Activated CD4-positive, alpha-beta T cell treated with anti-CD3 and anti-CD28 coated beads for 36 hours (primary cell): ENCODE results near the gene TCF25. TPM values are rescaled to one million over a fixed set of nuclear protein-coding genes. Genes with fewer than 3 reads are reported as not detected.

Experiments
- ATAC-seq: fragments of 200-7000 bp; cut with Tn5 transposase; one replicate; pipeline ENCODE4 v1.10.0; 2021; ENCODE audit warnings: mild to moderate bottlenecking, moderate library complexity
- CTCF ChIA-PET: fragments of 350-600 bp; sonication (Branson Sonifier 250); formaldehyde crosslinking; loops from one replicate; lab custom pipeline; 2021; ENCODE audit warnings: antibody characterized with exemption; lab: Charles Lee
- POLR2A ChIA-PET: fragments of 350-600 bp; sonication (Branson Sonifier 250); formaldehyde crosslinking; loops from one replicate; lab custom pipeline; 2021; ENCODE audit warnings: antibody characterized with exemption, inconsistent platforms; lab: Charles Lee
- DNase-seq: peaks from one replicate; pipeline ENCODE4 v3.0.0-alpha.2; 2020
- H3K27ac Mint-ChIP-seq: one replicate; pipeline ENCODE4 v1.8.0; 2021; ENCODE audit warnings: mixed read lengths
- H3K27me3 Mint-ChIP-seq: one replicate; pipeline ENCODE4 v1.8.0; 2021; ENCODE audit warnings: mixed read lengths
- H3K36me3 Mint-ChIP-seq: one replicate; pipeline ENCODE4 v1.8.0; 2021; ENCODE audit warnings: low read depth, mixed read lengths
- H3K4me1 Mint-ChIP-seq: one replicate; pipeline ENCODE4 v1.8.0; 2021; ENCODE audit warnings: mixed read lengths
- H3K4me3 Mint-ChIP-seq: one replicate; pipeline ENCODE4 v1.8.0; 2021; ENCODE audit warnings: mild to moderate bottlenecking, moderate library complexity, mixed read lengths
- H3K9me3 Mint-ChIP-seq: one replicate; pipeline ENCODE4 v1.8.0; 2021; ENCODE audit warnings: low read depth, mixed read lengths
- intact Hi-C, 2 experiments: fragments of 100-400 bp; cut with DNase I in 1 of 2; cut with micrococcal nuclease in 1 of 2; formaldehyde crosslinking; loops; one replicate each; pipeline versions ENCODE4 v1.14.2 to v1.15.1; 2022 to 2024; cut with DNase I, micrococcal nuclease
- total RNA-seq, 2 experiments: library from RNA; stranded (reverse); gene quantifications; one replicate each; pipeline ENCODE4 v1.2.3, GENCODE V29; 2021

TCF25 gene
- total RNA-seq, 2 experiments from 2014 or later = 122 to 133 TPM

DNA sequence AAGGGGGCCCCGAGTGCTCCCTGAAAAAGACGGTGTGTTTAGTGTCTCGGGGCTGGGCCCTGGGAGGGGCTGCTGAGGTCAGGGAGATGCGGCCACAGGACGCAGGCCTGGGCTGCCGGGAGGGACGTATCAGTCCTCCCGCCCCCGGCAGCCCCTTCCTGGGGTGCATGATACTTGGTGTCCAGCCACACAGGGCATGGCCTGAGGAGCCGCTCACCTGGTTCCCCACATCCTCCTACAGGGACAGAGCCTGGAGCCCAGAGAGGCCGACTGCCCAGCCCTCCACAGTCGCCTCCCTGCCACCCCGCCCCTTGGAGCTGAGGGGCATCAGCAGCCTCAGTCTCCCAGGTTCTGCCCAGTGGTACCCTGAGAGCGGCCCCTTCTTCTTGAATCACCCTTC is 63.1 kb downstream of the TCF25 start:
- no peaks in the 10 kb centered on the region for H3K27me3 Mint-ChIP-seq
- no peak overlapping the region for H3K4me3 Mint-ChIP-seq
- H3K9me3 Mint-ChIP-seq = no peaks in the 10 kb centered on the region
- H3K27ac Mint-ChIP-seq = no peak overlapping the region
- ChIA-PET POLR2A (no interaction called here), CTCF (no interaction called here)
- no peaks in the 10 kb centered on the region for H3K4me1 Mint-ChIP-seq
- ATAC-seq (no peak), DNase-seq (no peak)
- no peaks in the 10 kb centered on the region for H3K36me3 Mint-ChIP-seq
- intact Hi-C loops = no loop called here

DNA sequence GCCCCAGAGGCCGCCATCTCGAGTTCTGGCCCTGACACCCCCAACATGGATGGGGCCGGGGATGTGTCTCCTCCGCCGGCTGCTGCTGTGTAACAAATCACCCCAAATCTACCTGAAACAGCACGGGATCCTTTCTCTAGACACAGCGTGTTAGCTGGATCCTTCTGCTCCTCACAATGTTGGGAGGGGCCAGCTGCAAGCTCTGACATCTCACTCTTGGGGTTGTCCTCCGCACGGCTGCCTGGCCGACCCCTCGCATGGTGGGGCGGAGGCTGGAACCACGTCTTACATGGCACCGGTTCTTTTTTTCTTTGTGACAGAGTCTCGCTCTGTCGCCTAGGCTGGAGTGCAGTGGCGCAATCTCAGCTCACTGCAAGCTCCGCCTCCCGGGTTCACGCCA is 63.6 kb downstream of the TCF25 start:
- CTCF ChIA-PET = no interaction called here
- Mint-ChIP-seq H3K27ac (no peak overlapping the region), H3K27me3 (no peaks in the 10 kb centered on the region), H3K36me3 (no peaks in the 10 kb centered on the region), H3K4me1 (no peaks in the 10 kb centered on the region), H3K4me3 (no peak overlapping the region), H3K9me3 (no peaks in the 10 kb centered on the region)
- ATAC-seq (no peak), DNase-seq (no peak)
- POLR2A ChIA-PET = no interaction called here
- intact Hi-C loops = no loop called here

DNA sequence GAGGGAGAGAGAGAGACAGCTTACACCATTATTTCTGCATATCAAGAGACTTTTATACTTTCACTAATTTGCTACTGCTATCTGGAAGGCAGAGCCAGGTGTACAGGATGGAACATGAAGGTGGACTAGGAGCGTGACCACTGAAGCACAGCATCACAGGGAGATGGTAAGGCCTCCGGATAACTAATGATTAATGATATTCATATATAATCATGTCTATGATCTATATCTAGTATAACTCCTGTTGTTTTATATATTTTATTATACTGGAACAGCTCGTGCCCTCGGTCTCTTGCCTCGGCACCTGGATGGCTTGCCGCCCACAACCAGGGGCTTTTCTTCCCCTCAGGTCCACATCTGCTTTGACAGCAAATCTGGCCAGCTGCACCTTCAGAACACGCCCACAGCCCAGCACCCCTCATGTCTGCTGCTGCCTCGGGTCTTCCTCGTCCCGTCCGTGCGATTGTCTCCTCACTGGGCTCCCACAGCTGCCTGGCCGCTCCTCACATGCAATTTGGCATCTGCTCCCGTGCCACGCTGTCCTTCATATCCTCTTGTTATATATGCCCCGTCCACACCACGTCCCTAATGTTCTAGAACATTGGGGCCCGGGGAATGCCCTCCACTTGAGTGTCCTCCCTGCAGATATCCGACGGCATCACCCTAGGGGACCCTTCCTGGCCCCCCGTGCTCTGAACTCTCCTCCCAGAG is 64.9 kb downstream of the TCF25 start:
- H3K27me3 Mint-ChIP-seq = no peaks in the 10 kb centered on the region
- ChIA-PET POLR2A (no interaction called here), CTCF (interaction anchor here (1.2 kb wide), 1 partner anchor 28 kb away, joined by 3 read pairs; no protein-coding TSS in a partner anchor)
- no peaks in the 10 kb centered on the region for H3K9me3 Mint-ChIP-seq
- H3K27ac Mint-ChIP-seq = no peak overlapping the region
- no peak for DNase-seq
- H3K36me3 Mint-ChIP-seq = no peaks in the 10 kb centered on the region
- ATAC-seq = no peak
- H3K4me1 Mint-ChIP-seq = no peaks in the 10 kb centered on the region
- intact Hi-C loops = no loop called here
- H3K4me3 Mint-ChIP-seq = no peak overlapping the region

DNA sequence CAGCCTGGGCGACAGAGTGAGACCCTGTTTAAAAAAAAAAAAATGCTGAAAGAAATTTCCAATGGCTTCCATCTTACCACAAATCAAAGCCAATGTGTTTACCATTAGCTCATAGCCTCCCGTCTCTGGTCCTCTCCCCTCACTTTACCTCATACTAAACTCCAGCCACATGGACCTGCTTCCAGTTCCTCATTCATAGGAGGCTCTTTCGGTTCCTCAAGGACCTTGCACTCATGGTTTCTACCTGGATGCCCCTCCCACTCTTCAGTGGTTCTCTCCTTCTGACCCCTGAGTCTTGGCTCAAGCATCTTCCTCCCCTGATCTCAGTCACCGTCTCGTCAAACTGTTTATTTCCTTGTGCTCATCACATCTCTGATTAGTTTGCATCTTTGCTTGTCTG is 71.4 kb downstream of the TCF25 start:
- no peaks in the 10 kb centered on the region for H3K36me3 Mint-ChIP-seq
- no peak overlapping the region for H3K27ac Mint-ChIP-seq
- H3K9me3 Mint-ChIP-seq = no peaks in the 10 kb centered on the region
- DNase-seq = no peak
- no peaks in the 10 kb centered on the region for H3K4me1 Mint-ChIP-seq
- H3K27me3 Mint-ChIP-seq = peaks cover 20% of the 10 kb centered on the region
- ChIA-PET POLR2A (no interaction called here), CTCF (no interaction called here)
- no peak for ATAC-seq
- no peak overlapping the region for H3K4me3 Mint-ChIP-seq
- intact Hi-C loops = no loop called here

DNA sequence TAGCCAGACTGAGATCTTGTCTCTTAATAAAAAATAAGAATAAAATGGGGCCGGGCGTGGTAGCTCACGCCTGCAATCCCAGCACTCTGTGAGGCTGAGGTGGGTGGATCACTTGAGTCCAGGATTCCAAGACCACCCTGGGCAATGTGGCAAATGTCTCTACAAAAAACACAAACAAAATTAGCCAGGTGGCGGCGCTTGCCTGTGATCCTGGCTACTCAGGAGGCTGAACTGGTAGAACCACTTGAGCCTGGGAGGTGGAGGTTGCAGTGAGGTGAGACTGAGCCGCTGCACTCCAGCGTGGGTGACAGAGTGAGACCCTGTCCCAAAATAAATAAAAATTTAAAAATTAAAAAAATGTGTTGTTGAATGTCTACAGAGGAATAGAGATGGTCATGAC is 72.3 kb downstream of the TCF25 start:
- Mint-ChIP-seq H3K27me3 (peaks cover 20% of the 10 kb centered on the region), H3K4me1 (no peaks in the 10 kb centered on the region), H3K9me3 (no peaks in the 10 kb centered on the region), H3K36me3 (no peaks in the 10 kb centered on the region), H3K4me3 (no peak overlapping the region), H3K27ac (no peak overlapping the region)
- ChIA-PET CTCF (no interaction called here), POLR2A (no interaction called here)
- ATAC-seq (no peak), DNase-seq (no peak)
- intact Hi-C loops = no loop called here

DNA sequence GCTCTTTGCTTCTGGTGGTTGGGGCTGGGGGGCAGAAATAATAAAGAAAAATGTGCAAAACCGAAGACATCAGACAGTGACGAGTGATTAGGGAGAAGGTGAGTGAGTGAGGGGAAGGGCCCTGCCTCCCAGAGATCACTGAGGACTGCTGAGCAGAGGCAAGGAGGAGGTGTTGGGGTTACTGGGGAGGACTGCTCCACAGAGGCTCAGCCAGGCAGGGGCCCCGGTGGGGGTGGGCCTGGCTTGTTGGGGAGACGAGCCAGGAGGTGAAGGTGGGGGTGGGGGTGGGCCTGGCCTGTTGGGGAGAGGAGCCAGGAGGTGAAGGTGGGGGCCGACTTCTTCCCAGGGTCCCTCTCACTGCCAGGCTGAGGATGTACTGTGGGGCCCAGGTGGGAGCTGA is 73.1 kb downstream of the TCF25 start:
- ChIA-PET POLR2A (no interaction called here), CTCF (no interaction called here)
- intact Hi-C loops = no loop called here
- no peak for ATAC-seq
- no peak overlapping the region for H3K4me3 Mint-ChIP-seq
- no peaks in the 10 kb centered on the region for H3K36me3 Mint-ChIP-seq
- no peak for DNase-seq
- H3K4me1 Mint-ChIP-seq = no peaks in the 10 kb centered on the region
- H3K27ac Mint-ChIP-seq = no peak overlapping the region
- H3K27me3 Mint-ChIP-seq = peaks cover 20% of the 10 kb centered on the region
- H3K9me3 Mint-ChIP-seq = no peaks in the 10 kb centered on the region

DNA sequence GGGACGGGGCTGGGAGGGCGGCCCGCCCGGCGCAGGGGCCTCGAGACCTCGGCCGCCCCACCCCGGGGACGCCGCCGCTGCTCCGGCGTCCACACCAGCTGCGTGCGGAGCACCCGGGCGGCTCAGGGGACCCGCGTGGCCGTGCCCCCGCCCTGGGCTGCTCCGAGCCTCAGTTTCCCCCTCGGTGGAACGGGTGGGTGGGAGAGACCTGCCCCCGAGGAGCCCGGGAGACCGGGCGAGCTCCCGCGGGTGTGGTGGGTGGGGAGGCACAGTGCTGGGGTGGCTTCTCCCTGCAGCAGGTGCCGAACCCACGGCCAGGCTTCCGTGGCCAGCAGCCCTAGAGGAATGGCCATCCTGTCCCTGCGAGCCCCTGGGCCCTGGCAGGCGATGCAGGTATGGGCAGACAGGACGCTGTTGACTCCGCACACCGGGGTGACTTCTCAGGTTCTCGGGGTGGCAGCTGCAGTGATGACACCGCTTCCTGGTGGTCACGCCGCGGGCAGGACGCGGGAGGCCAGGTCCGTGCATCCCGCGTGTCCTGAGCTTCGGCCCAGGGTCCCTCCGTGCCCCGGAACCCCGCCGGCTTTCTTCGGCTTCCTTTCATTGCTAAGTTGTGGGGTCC is 75.8 kb downstream of the TCF25 start:
- Mint-ChIP-seq H3K4me3 (peak overlapping the region; percentile 74), H3K9me3 (no peaks in the 10 kb centered on the region), H3K27ac (no peak overlapping the region), H3K36me3 (peaks cover 1% of the 10 kb centered on the region), H3K4me1 (no peaks in the 10 kb centered on the region), H3K27me3 (peaks cover 17% of the 10 kb centered on the region)
- ChIA-PET POLR2A (no interaction called here), CTCF (no interaction called here)
- no peak for ATAC-seq
- intact Hi-C loops = loop anchor here in 1 of 2 experiments (2.0 kb wide), 1 partner anchor 74 kb away; no protein-coding TSS in a partner anchor
- no peak for DNase-seq

DNA sequence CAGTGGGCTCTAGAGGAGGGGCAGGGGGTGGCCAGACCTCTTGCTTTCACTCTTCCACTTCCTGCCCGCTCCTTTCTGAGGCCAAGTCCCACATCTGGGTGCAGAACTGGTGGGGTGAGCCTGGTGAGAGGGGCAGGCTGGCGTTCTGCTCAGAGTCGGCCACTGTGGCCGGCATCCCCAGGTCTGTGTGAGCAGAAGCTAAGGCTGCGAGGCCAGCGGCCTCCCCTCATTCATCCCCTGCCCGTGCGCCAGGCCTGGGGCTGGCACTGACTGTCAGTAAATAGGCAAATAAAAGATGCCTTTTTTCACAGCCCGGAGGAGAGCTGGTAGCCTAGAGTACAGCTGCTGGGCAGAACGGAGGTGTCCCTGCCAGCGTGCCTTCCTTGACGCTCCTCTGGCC is 76.4 kb downstream of the TCF25 start:
- ChIA-PET POLR2A (interaction anchor here (0.6 kb wide), 1 partner anchor 48 kb away, joined by 4 read pairs; no protein-coding TSS in a partner anchor), CTCF (no interaction called here)
- Mint-ChIP-seq H3K27me3 (peaks cover 16% of the 10 kb centered on the region), H3K9me3 (no peaks in the 10 kb centered on the region), H3K27ac (no peak overlapping the region), H3K4me1 (no peaks in the 10 kb centered on the region), H3K36me3 (peaks cover 1% of the 10 kb centered on the region), H3K4me3 (peak overlapping the region; percentile 74)
- ATAC-seq = no peak
- no peak for DNase-seq
- intact Hi-C loops = loop anchor here in 1 of 2 experiments (2.0 kb wide), 1 partner anchor 75 kb away; no protein-coding TSS in a partner anchor

DNA sequence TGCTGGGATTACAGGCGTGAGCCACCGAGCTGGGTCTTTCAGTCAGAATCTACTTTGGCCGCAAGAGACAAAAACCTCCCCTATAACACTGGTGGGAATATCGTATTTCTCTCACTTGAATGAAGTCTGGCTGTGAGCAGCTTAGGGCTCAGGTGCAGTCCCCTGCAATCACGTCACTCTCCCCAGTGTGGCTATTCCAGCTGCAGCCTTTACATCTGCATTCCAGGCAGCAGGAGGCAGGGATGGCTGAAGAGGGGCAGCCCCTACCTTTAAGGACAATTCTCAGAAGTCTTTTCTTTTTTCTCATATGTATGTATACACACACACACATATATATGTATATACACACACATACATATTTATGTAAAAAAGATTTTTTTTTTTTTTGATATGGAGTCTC is 78.1 kb downstream of the TCF25 start:
- peaks cover 3% of the 10 kb centered on the region for H3K36me3 Mint-ChIP-seq
- H3K4me1 Mint-ChIP-seq = no peaks in the 10 kb centered on the region
- DNase-seq (no peak), ATAC-seq (no peak)
- H3K27ac Mint-ChIP-seq = no peak overlapping the region
- peaks cover 7% of the 10 kb centered on the region for H3K27me3 Mint-ChIP-seq
- ChIA-PET POLR2A (interaction anchor here (0.7 kb wide), 1 partner anchor 34 kb away, joined by 4 read pairs; no protein-coding TSS in a partner anchor), CTCF (interaction anchor here (1.0 to 1.3 kb wide), 2 partner anchors 42 to 44 kb away, joined by 3 to 4 read pairs; no protein-coding TSS in a partner anchor)
- H3K9me3 Mint-ChIP-seq = no peaks in the 10 kb centered on the region
- H3K4me3 Mint-ChIP-seq = no peak overlapping the region
- intact Hi-C loops = no loop called here

DNA sequence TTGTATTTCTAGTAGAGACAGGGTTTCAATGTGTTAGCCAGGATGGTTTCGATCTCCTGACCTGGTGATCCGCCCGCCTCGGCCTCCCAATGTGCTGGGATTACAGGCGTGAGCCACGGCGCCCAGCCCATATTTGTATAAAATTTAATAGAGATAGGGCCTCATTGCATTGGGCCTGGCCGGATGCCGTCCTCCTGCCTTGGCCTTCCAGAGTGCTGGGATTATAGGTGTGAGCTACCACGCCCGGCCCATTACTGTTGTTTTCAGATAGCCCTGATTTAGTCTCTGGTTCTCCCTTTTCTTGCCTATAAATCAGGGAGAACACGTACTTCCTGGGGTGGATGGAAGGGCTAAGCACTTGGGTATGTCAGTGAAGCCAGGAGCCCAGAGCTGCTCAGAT is 78.7 kb downstream of the TCF25 start:
- H3K27ac Mint-ChIP-seq = no peak overlapping the region
- peaks cover 7% of the 10 kb centered on the region for H3K27me3 Mint-ChIP-seq
- H3K36me3 Mint-ChIP-seq = peaks cover 3% of the 10 kb centered on the region
- H3K9me3 Mint-ChIP-seq = no peaks in the 10 kb centered on the region
- H3K4me3 Mint-ChIP-seq = no peak overlapping the region
- no peak for DNase-seq
- CTCF ChIA-PET = no interaction called here
- ATAC-seq = no peak
- intact Hi-C loops = no loop called here
- no peaks in the 10 kb centered on the region for H3K4me1 Mint-ChIP-seq
- POLR2A ChIA-PET = no interaction called here

DNA sequence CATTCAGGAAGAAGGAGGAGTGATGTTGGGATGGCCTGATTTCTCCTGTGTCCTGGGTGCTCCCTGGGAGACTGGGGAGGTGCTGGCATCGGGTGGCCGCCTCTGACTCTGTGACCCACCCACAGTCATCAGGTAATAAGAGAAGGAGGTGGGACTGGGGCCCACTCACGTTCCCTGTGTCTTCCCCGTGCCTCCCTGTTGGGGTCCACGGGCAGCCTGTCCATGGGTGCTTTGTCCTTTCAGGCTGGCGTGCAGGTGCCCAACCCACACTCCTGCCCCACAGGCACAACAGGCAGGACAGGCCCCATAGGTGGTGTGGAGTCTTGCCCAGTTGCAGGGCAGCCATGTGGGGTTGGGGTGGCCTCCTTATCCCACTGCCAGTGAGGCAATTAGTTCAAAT is 79.2 kb downstream of the TCF25 start:
- ATAC-seq = no peak
- H3K4me1 Mint-ChIP-seq = no peaks in the 10 kb centered on the region
- ChIA-PET CTCF (no interaction called here), POLR2A (no interaction called here)
- no peak for DNase-seq
- H3K9me3 Mint-ChIP-seq = no peaks in the 10 kb centered on the region
- peaks cover 6% of the 10 kb centered on the region for H3K36me3 Mint-ChIP-seq
- H3K4me3 Mint-ChIP-seq = no peak overlapping the region
- H3K27ac Mint-ChIP-seq = no peak overlapping the region
- intact Hi-C loops = no loop called here
- H3K27me3 Mint-ChIP-seq = peaks cover 2% of the 10 kb centered on the region
